ENCODE results near the gene CLIP1. TPM values are rescaled to one million over a fixed set of nuclear protein-coding genes. Genes with fewer than 3 reads are reported as not detected.
"Not testable (repeated sequence)": the region's sequence is repeated elsewhere in the genome, so short reads cannot be mapped to it uniquely, and the experiment has no call there.

The CLIP1 gene
- total RNA-seq, 1 experiment from 2014 or later: 28.4 TPM

- DNase-seq (ENCODE audit: low read depth): no peak
- in situ Hi-C loops (cut with HindIII; ENCODE audit: low pct_unique_long_range_greater_than_20kb, low sequenced_read_pairs): no loop called here
These were observed 119.4 kb downstream of the CLIP1 start for GRCh38 chr12:122303068-122303467.

- DNase-seq (ENCODE audit: low read depth): no peak
- in situ Hi-C loops (cut with HindIII; ENCODE audit: low pct_unique_long_range_greater_than_20kb, low sequenced_read_pairs): no loop called here
These were observed 124.3 kb downstream of the CLIP1 start for GRCh38 chr12:122298071-122298748.

- in situ Hi-C loops (cut with HindIII; ENCODE audit: low pct_unique_long_range_greater_than_20kb, low sequenced_read_pairs): no loop called here
These were observed 125.0 kb downstream of the CLIP1 start for GRCh38 chr12:122297494-122297893.

GRCh38 chr12:122295877-122296276 lies 126.6 kb downstream of the CLIP1 start:
- DNase-seq (ENCODE audit: low read depth): no peak
- in situ Hi-C loops (cut with HindIII; ENCODE audit: low pct_unique_long_range_greater_than_20kb, low sequenced_read_pairs): no loop called here

More at GRCh38 chr12:122297494-122297893, 125.0 kb downstream of the CLIP1 start:
- no peak for DNase-seq (ENCODE audit: low read depth)

- in situ Hi-C loops (cut with HindIII; ENCODE audit: low pct_unique_long_range_greater_than_20kb, low sequenced_read_pairs): no loop called here
- no peak for DNase-seq (ENCODE audit: low read depth)
These were observed 129.4 kb downstream of the CLIP1 start for GRCh38 chr12:122293081-122293480.

GRCh38 chr12:122291431-122291830 lies 131.0 kb downstream of the CLIP1 start:
- in situ Hi-C loops (cut with HindIII; ENCODE audit: low pct_unique_long_range_greater_than_20kb, low sequenced_read_pairs): no loop called here
- no peak for DNase-seq (ENCODE audit: low read depth)

- in situ Hi-C loops (cut with HindIII; ENCODE audit: low pct_unique_long_range_greater_than_20kb, low sequenced_read_pairs): no loop called here
- DNase-seq (ENCODE audit: low read depth): no peak
These were observed 138.8 kb downstream of the CLIP1 start for GRCh38 chr12:122283680-122284079.

GRCh38 chr12:122282061-122282460 lies 140.4 kb downstream of the CLIP1 start:
- DNase-seq (ENCODE audit: low read depth): peak; percentile 49
- in situ Hi-C loops (cut with HindIII; ENCODE audit: low pct_unique_long_range_greater_than_20kb, low sequenced_read_pairs): no loop called here

GRCh38 chr12:122276242-122276641 lies 146.2 kb downstream of the CLIP1 start:
- in situ Hi-C loops (cut with HindIII; ENCODE audit: low pct_unique_long_range_greater_than_20kb, low sequenced_read_pairs): no loop called here
- no peak for DNase-seq (ENCODE audit: low read depth)

- in situ Hi-C loops (cut with HindIII; ENCODE audit: low pct_unique_long_range_greater_than_20kb, low sequenced_read_pairs): no loop called here
- no peak for DNase-seq (ENCODE audit: low read depth)
These were observed 147.0 kb downstream of the CLIP1 start for GRCh38 chr12:122275459-122275858.

- peak; percentile 94 for DNase-seq (ENCODE audit: low read depth)
- in situ Hi-C loops (cut with HindIII; ENCODE audit: low pct_unique_long_range_greater_than_20kb, low sequenced_read_pairs): no loop called here
These were observed 156.1 kb downstream of the CLIP1 start, which contains the start of gene VPS33A for GRCh38 chr12:122266230-122266901. VPS33A (minus strand) TSS chr12:122266494; CDS start chr12:122266408, 86 bp downstream.

GRCh38 chr12:122265886-122266229 lies 156.6 kb downstream of the CLIP1 start:
- no peak for DNase-seq (ENCODE audit: low read depth)
- in situ Hi-C loops (cut with HindIII; ENCODE audit: low pct_unique_long_range_greater_than_20kb, low sequenced_read_pairs): no loop called here

- in situ Hi-C loops (cut with HindIII; ENCODE audit: low pct_unique_long_range_greater_than_20kb, low sequenced_read_pairs): no loop called here
These were observed 157.0 kb downstream of the CLIP1 start for GRCh38 chr12:122265476-122265875.

GRCh38 chr12:122260735-122261134 lies 161.7 kb downstream of the CLIP1 start:
- in situ Hi-C loops (cut with HindIII; ENCODE audit: low pct_unique_long_range_greater_than_20kb, low sequenced_read_pairs); DNase-seq (ENCODE audit: low read depth): not testable (repeated sequence)

More at GRCh38 chr12:122265476-122265875, 157.0 kb downstream of the CLIP1 start:
- DNase-seq (ENCODE audit: low read depth): no peak

- in situ Hi-C loops (cut with HindIII; ENCODE audit: low pct_unique_long_range_greater_than_20kb, low sequenced_read_pairs): not testable (repeated sequence)
These were observed 163.5 kb downstream of the CLIP1 start for GRCh38 chr12:122258939-122259338.

GRCh38 chr12:122258462-122258861 lies 164.0 kb downstream of the CLIP1 start:
- in situ Hi-C loops (cut with HindIII; ENCODE audit: low pct_unique_long_range_greater_than_20kb, low sequenced_read_pairs); DNase-seq (ENCODE audit: low read depth): not testable (repeated sequence)

More at GRCh38 chr12:122258939-122259338, 163.5 kb downstream of the CLIP1 start:
- not testable (repeated sequence) for DNase-seq (ENCODE audit: low read depth)

- in situ Hi-C loops (cut with HindIII; ENCODE audit: low pct_unique_long_range_greater_than_20kb, low sequenced_read_pairs): no loop called here
These were observed 171.9 kb downstream of the CLIP1 start for GRCh38 chr12:122250536-122250935.

GRCh38 chr12:122250047-122250446 lies 172.4 kb downstream of the CLIP1 start:
- no peak for DNase-seq (ENCODE audit: low read depth)
- in situ Hi-C loops (cut with HindIII; ENCODE audit: low pct_unique_long_range_greater_than_20kb, low sequenced_read_pairs): no loop called here

More at GRCh38 chr12:122250536-122250935, 171.9 kb downstream of the CLIP1 start:
- DNase-seq (ENCODE audit: low read depth): no peak

- DNase-seq (ENCODE audit: low read depth): no peak
- in situ Hi-C loops (cut with HindIII; ENCODE audit: low pct_unique_long_range_greater_than_20kb, low sequenced_read_pairs): no loop called here
These were observed 176.9 kb downstream of the CLIP1 start for GRCh38 chr12:122245553-122245952.
